MM.1S (cell line): Measurements from ENCODE around the gene MSI2.
"Not testable (repeated sequence)": the region's sequence is repeated elsewhere in the genome, so short reads cannot be mapped to it uniquely, and the experiment has no call there.

ENCODE experiments used
- CTCF ChIP-seq: fragments of 300-600 bp; sonication (generic); IDR thresholded peaks from 2 replicates; pipeline ENCODE4 v1.5.1; 2016; ENCODE audit warnings: antibody characterized with exemption, low read length, mixed read lengths
- EZH2phosphoT487 ChIP-seq: fragments of 300-600 bp; sonication (generic); IDR thresholded peaks from 2 replicates; pipeline ENCODE4 v1.6.1; 2018; ENCODE audit warnings: antibody characterized with exemption, low read length

- not testable (repeated sequence) for TF ChIP-seq CTCF, EZH2phosphoT487
Observed at GRCh38 chr17:57222422-57222821, 33.9 kb upstream of the MSI2 start.
